ENCODE data around the gene CFL1. TPM values are rescaled to one million over a fixed set of nuclear protein-coding genes. Genes with fewer than 3 reads are reported as not detected.

The CFL1 gene
- total and polyA plus RNA-seq, 2 of the 8 experiments (the other 6 are each of a cell fraction or from before 2014, with no cell fraction given): 1,252 to 1,365 TPM

- Histone ChIP-seq H3K14ac (ENCODE audit: insufficient read length) (no peak within 1 kb of the TSS), H4K5ac (ENCODE audit: insufficient read length, low read depth, low read length) (peak within 1 kb of the TSS; percentile 89), H4K20me1 (replicated peaks in 1 of 2; ENCODE audit: control insufficient read depth in 1 of 2, insufficient read depth in 2 of 2, low read length in 2 of 2) (peaks cover 7 to 9% of the 10 kb centered on the region in 2 experiments), H3K4me2 (ENCODE audit: insufficient read depth in 1 of 2, low read depth in 2 of 2, low read length in 2 of 2) (peak within 1 kb of the TSS; percentile 94 to 97), H3K79me2 (ENCODE audit: control insufficient read depth in 1 of 2, insufficient read depth in 2 of 2, low read length in 2 of 2) (peaks cover 0 to 4% of the 10 kb centered on the region in 2 experiments; a peak in 1 of 4 replicates), H2BK120ac (replicated peaks; ENCODE audit: low read depth, low read length) (no peak within 1 kb of the TSS), H3K4me3 (ENCODE audit: extremely low read depth in 1 of 4, insufficient read depth in 2 of 4, low read depth in 3 of 4, low read length in 4 of 4) (peak within 1 kb of the TSS; percentile 73 to 84 (median 79)), H3K36me3 (ENCODE audit: control insufficient read depth in 2 of 4, insufficient read depth in 4 of 4, low read length in 3 of 4) (peaks cover 8 to 18% (median 15%) of the 10 kb centered on the region in 4 experiments; a peak in 7 of 8 replicates), H3K79me1 (ENCODE audit: low read depth, low read length) (no peaks in the 10 kb centered on the region), H2BK20ac (ENCODE audit: low read length) (no peak within 1 kb of the TSS), H3K23ac (ENCODE audit: insufficient read length) (no peak within 1 kb of the TSS), H4K8ac (ENCODE audit: extremely low read depth, insufficient read depth, low read length) (peak within 1 kb of the TSS; percentile 90; the same call in 1 of the 2 replicates), H2AFZ (ENCODE audit: low read length) (peak within 1 kb of the TSS; percentile 29; the same call in 1 of the 2 replicates), H2BK12ac (ENCODE audit: low read depth, low read length) (no peak within 1 kb of the TSS; the same call in 1 of the 2 replicates), H3K4me1 (replicated peaks in 1 of 4; ENCODE audit: control insufficient read depth in 3 of 4, insufficient read depth in 4 of 4, low read length in 3 of 4) (peaks cover 0 to 27% (median 12%) of the 10 kb centered on the region in 4 experiments; a peak in 5 of 7 replicates), H3K9me3 (ENCODE audit: insufficient read depth in 2 of 2, low read depth in 1 of 2, low read length in 1 of 2) (no peaks in the 10 kb centered on the region), H3K9ac (replicated peaks in 1 of 4; ENCODE audit: extremely low read depth in 1 of 4, low read depth in 3 of 4, low read length in 3 of 4) (peak within 1 kb of the TSS in 3 of 4 experiments; percentile 58 to 71 (median 69); a peak in 5 of 7 replicates), H3K27ac (ENCODE audit: low read depth, low read length) (peak within 1 kb of the TSS; percentile 75), H2BK5ac (ENCODE audit: low read depth, low read length) (peak within 1 kb of the TSS; percentile 87), H3K18ac (ENCODE audit: extremely low read depth, low read length) (peak within 1 kb of the TSS; percentile 87), H2AK5ac (ENCODE audit: low read depth, low read length) (no peak within 1 kb of the TSS), H3K27me3 (replicated peaks in 1 of 4; ENCODE audit: control insufficient read depth in 3 of 4, extremely low read depth in 1 of 4, insufficient read depth in 3 of 4, low read length in 3 of 4) (peaks cover 0 to 14% (median 8%) of the 10 kb centered on the region in 4 experiments; a peak in 6 of 7 replicates), H4K91ac (replicated peaks; ENCODE audit: insufficient read length, low read length) (peak within 1 kb of the TSS; percentile 95), H3K23me2 (ENCODE audit: low read depth, low read length) (peaks cover 25% of the 10 kb centered on the region), H3K4ac (replicated peaks; ENCODE audit: insufficient read length, low read depth, low read length) (no peak within 1 kb of the TSS), H3K56ac (replicated peaks; ENCODE audit: insufficient read length, low read depth, low read length) (peak within 1 kb of the TSS; percentile 59), H2BK15ac (ENCODE audit: low read length) (peak within 1 kb of the TSS; percentile 92; the same call in 1 of the 2 replicates)
- peak; percentile 87 to 98 for DNase-seq (ENCODE audit: low read depth in 1 of 2, low spot score in 2 of 2)
- ChIA-PET POLR2A (ENCODE audit: partially characterized antibody) (interaction anchor here (0.7 to 39.7 kb wide), 18 partner anchors 9 to 383 kb away, joined by 3 to 1071 read pairs (median 3); partner anchors contain the start of genes BANF1, CFL1, EFEMP2 and KAT5), CTCF (ENCODE audit: partially characterized antibody) (interaction anchor here (0.6 to 19.6 kb wide), 49 partner anchors 11 to 380 kb away, joined by 3 to 283 read pairs (median 6); partner anchors contain the start of genes AP5B1, BANF1, CFL1 and CTSW)
- no peak for FAIRE-seq
- 2% methylated on average over 32 of the region's 57 CpGs; no CpG with 5 or more reads in 1 of the 2 experiments for WGBS, 2 experiments (ENCODE audit: extremely low coverage in 1 of 2, insufficient coverage in 1 of 2, insufficient read length in 1 of 2, insufficient replicate concordance in 2 of 2, low coverage in 1 of 2, low lambda C conversion rate in 2 of 2, missing lambda C conversion rate in 1 of 2)
- TF ChIP-seq YY1 (IDR thresholded peaks at IDR 0.05; ENCODE audit: low read depth, low read length): peak; percentile 85
- TF ChIP-seq SP4 (IDR thresholded peaks at IDR 0.05; ENCODE audit: low read length): no peak; the same call in 1 of the 2 replicates
- peak in 1 of 2 experiments; percentile 93; a peak in 2 of 3 replicates for TF ChIP-seq POLR2A (IDR thresholded peaks at IDR 0.05; ENCODE audit: control extremely low read depth in 1 of 2, low read depth in 2 of 2, low read length in 2 of 2)
- no peak; a peak in 1 of 3 replicates for TF ChIP-seq EP300 (IDR thresholded peaks at IDR 0.05; ENCODE audit: borderline replicate concordance in 1 of 2, low read depth in 2 of 2, low read length in 2 of 2)
- TF ChIP-seq BACH1 (IDR thresholded peaks at IDR 0.05; ENCODE audit: low read length): peak; percentile 57; the same call in 1 of the 2 replicates
- 0 out of 2 replicates have a peak, but pooled peaks have one; percentile 69 for TF ChIP-seq TEAD4 (IDR thresholded peaks at IDR 0.05; ENCODE audit: low read depth, low read length)
- peak; percentile 60 for TF ChIP-seq ASH2L (IDR thresholded peaks at IDR 0.05; ENCODE audit: low read length)
- TF ChIP-seq RXRA (IDR thresholded peaks at IDR 0.05; ENCODE audit: insufficient read depth, low read depth, low read length): no peak
- peak; percentile 89 for TF ChIP-seq PHF8 (conservative IDR thresholded peaks at IDR 0.05; ENCODE audit: low read depth, low read length)
- TF ChIP-seq E2F6 (IDR thresholded peaks at IDR 0.05): peak; percentile 29; the same call in 1 of the 2 replicates
Measured at GRCh38 chr11:65888163-65888814, 30.3 kb upstream of the CFL1 start, which contains the start of gene FIBP. FIBP (minus strand) TSS chr11:65888471; CDS start chr11:65888418, 53 bp downstream.

Measured in H1 (cell line).